HepG2 (cell line): ENCODE data around the gene HAPLN2. TPM values are rescaled to one million over a fixed set of nuclear protein-coding genes. Genes with fewer than 3 reads are reported as not detected.

ENCODE experiments used
- ATF3 ChIP-seq: sonication (generic); formaldehyde crosslinking; IDR thresholded peaks from 2 replicates; pipeline ENCODE4 v1.4.0; 2020; ENCODE audit warnings: missing genetic modification reagents
- CC2D1A ChIP-seq: sonication (generic); formaldehyde crosslinking; IDR thresholded peaks from 2 replicates; pipeline ENCODE4 v1.8.1; 2023; ENCODE audit warnings: mild to moderate bottlenecking, missing genetic modification reagents
- FOSL1 ChIP-seq: sonication (generic); formaldehyde crosslinking; IDR thresholded peaks from 2 replicates; pipeline ENCODE4 v1.9.0; 2021; ENCODE audit warnings: missing genetic modification reagents, borderline replicate concordance
- FOSL2 ChIP-seq: sonication (generic); formaldehyde crosslinking; IDR thresholded peaks from 2 replicates; pipeline ENCODE4 v1.4.0; 2020; ENCODE audit warnings: missing genetic modification reagents
- GFI1 ChIP-seq: sonication (generic); formaldehyde crosslinking; IDR thresholded peaks from 2 replicates; pipeline ENCODE4 v1.5.0; 2020; ENCODE audit warnings: missing genetic modification reagents, mild to moderate bottlenecking, borderline replicate concordance
- GTF2F1 ChIP-seq: fragments of 150-350 bp; IDR thresholded peaks from 2 replicates; pipeline ENCODE4 v1.6.1; 2014; ENCODE audit warnings: low read length
- RARA ChIP-seq: IDR thresholded peaks from 2 replicates; pipeline ENCODE4 v1.6.1; 2016; ENCODE audit warnings: missing genetic modification reagents, missing compliant biosample characterization
- SCMH1 ChIP-seq: sonication (generic); formaldehyde crosslinking; IDR thresholded peaks from 2 replicates; pipeline ENCODE4 v1.9.0; 2021; ENCODE audit warnings: missing genetic modification reagents, mild to moderate bottlenecking, borderline replicate concordance
- SOX6 ChIP-seq, 2 experiments: fragments of 450-650 bp in 1 of 2; sonication (generic) in 1 of 2; formaldehyde crosslinking in 1 of 2; IDR thresholded peaks; 2 replicates each; pipeline versions ENCODE4 v1.4.0 to v1.6.1; 2017 to 2020; ENCODE audit warnings: antibody characterized with exemption in 1 of 2, mild to moderate bottlenecking in 1 of 2, missing genetic modification reagents in 1 of 2
- WIZ ChIP-seq: sonication (generic); formaldehyde crosslinking; IDR thresholded peaks from 2 replicates; pipeline ENCODE4 v1.5.1; 2020; ENCODE audit warnings: mild to moderate bottlenecking, missing genetic modification reagents
- XBP1 ChIP-seq: sonication (generic); formaldehyde crosslinking; IDR thresholded peaks from 2 replicates; pipeline ENCODE4 v1.5.0; 2020; ENCODE audit warnings: missing genetic modification reagents
- ZNF10 ChIP-seq: sonication (generic); formaldehyde crosslinking; IDR thresholded peaks from 2 replicates; pipeline ENCODE4 v1.4.0; 2020; ENCODE audit warnings: mild to moderate bottlenecking, low read depth, missing genetic modification reagents, borderline replicate concordance
- ZNF20 ChIP-seq: sonication (generic); formaldehyde crosslinking; IDR thresholded peaks from 2 replicates; pipeline ENCODE4 v1.4.0; 2020; ENCODE audit warnings: mild to moderate bottlenecking, moderate library complexity, missing genetic modification reagents
- ZNF281 ChIP-seq: sonication (generic); formaldehyde crosslinking; IDR thresholded peaks from 2 replicates; pipeline ENCODE4 v1.4.0; 2020; ENCODE audit warnings: missing genetic modification reagents, borderline replicate concordance
- ZNF598 ChIP-seq: sonication (generic); formaldehyde crosslinking; IDR thresholded peaks from 2 replicates; pipeline ENCODE4 v1.5.1; 2020; ENCODE audit warnings: mild to moderate bottlenecking, missing genetic modification reagents, borderline replicate concordance
- ZNF790 ChIP-seq: sonication (generic); formaldehyde crosslinking; IDR thresholded peaks from 2 replicates; pipeline ENCODE4 v1.8.0; 2022; ENCODE audit warnings: missing genetic modification reagents, mild to moderate bottlenecking, borderline replicate concordance
- ZNF841 ChIP-seq: sonication (generic); formaldehyde crosslinking; IDR thresholded peaks from 2 replicates; pipeline ENCODE4 v1.8.1; 2023; ENCODE audit warnings: missing genetic modification reagents, borderline replicate concordance
- ZNF891 ChIP-seq: sonication (generic); formaldehyde crosslinking; IDR thresholded peaks from 2 replicates; pipeline ENCODE4 v1.5.0; 2020; ENCODE audit warnings: mild to moderate bottlenecking, missing genetic modification reagents
- ZSCAN22 ChIP-seq: sonication (generic); formaldehyde crosslinking; IDR thresholded peaks from 2 replicates; pipeline ENCODE4 v1.4.0; 2020; ENCODE audit warnings: mild to moderate bottlenecking, missing genetic modification reagents
- polyA plus RNA-seq, 8 experiments: library from polyadenylated mRNA; depleted of rRNA in 3 of 8; stranded (reverse) in 7 of 8; unstranded in 1 of 8; fragments of >200 nt; fragmentation: Illumina TruSeq in 4 of 8; extraction: Trizol in 4 of 8; gene quantifications; 2 replicates each; pipeline versions ENCODE4 v1.2.1 to v1.2.3, GENCODE V29; 2011 to 2016; ENCODE audit warnings: low read depth in 4 of 8, missing spikeins in 1 of 8, mixed read lengths in 1 of 8; ENCODE audit not compliant: insufficient read depth in 1 of 8
- total RNA-seq, 5 experiments: library from RNA; depleted of rRNA; stranded (reverse); fragments of >200 nt; fragmentation: Illumina TruSeq; extraction: Trizol; gene quantifications; 2 replicates each; pipeline ENCODE4 v1.2.3, GENCODE V29; 2016; ENCODE audit warnings: low read depth in 1 of 5
- TF ChIP-seq, protein P1 (sequence below): sonication (generic); formaldehyde crosslinking; IDR thresholded peaks from 2 replicates; pipeline ENCODE4 v1.8.0; 2022; ENCODE audit warnings: low read depth, missing genetic modification reagents
- TF ChIP-seq, protein P2 (sequence below): sonication (generic); formaldehyde crosslinking; IDR thresholded peaks from 2 replicates; pipeline ENCODE4 v1.4.0; 2020; ENCODE audit warnings: missing genetic modification reagents

HAPLN2 gene
- total and polyA plus RNA-seq, 2 of the 13 experiments (the other 11 are each of a cell fraction or from before 2014, with no cell fraction given) = not detected

GRCh38 chr1:156673387-156674121 is 54.3 kb downstream of the HAPLN2 start (continued):
- TF ChIP-seq ZNF20 (CRISPR knock-in tag) (no peak), SCMH1 (CRISPR knock-in tag) (no peak), GTF2F1 (no peak), ATF3 (0 out of 2 replicates have a peak, but pooled peaks have one; percentile 59), SOX6 (IDR thresholded peaks at IDR 0.05) (no peak), SOX6 (CRISPR knock-in tag; IDR thresholded peaks at IDR 0.05) (peak; percentile 76), XBP1 (no peak), FOSL1 (CRISPR knock-in tag) (no peak), ZNF598 (CRISPR knock-in tag) (no peak), CC2D1A (CRISPR knock-in tag) (no peak), FOSL2 (CRISPR knock-in tag) (peak; percentile 24; the same call in 1 of the 2 replicates), ZNF841 (no peak), ZNF891 (CRISPR knock-in tag) (no peak), ZNF10 (CRISPR knock-in tag) (no peak), ZSCAN22 (CRISPR knock-in tag) (no peak), ZNF790 (CRISPR knock-in tag) (no peak), WIZ (no peak), ZNF281 (no peak), RARA (CRISPR knock-in tag) (no peak), GFI1 (CRISPR knock-in tag) (no peak)
- TF ChIP-seq, protein P1, sequence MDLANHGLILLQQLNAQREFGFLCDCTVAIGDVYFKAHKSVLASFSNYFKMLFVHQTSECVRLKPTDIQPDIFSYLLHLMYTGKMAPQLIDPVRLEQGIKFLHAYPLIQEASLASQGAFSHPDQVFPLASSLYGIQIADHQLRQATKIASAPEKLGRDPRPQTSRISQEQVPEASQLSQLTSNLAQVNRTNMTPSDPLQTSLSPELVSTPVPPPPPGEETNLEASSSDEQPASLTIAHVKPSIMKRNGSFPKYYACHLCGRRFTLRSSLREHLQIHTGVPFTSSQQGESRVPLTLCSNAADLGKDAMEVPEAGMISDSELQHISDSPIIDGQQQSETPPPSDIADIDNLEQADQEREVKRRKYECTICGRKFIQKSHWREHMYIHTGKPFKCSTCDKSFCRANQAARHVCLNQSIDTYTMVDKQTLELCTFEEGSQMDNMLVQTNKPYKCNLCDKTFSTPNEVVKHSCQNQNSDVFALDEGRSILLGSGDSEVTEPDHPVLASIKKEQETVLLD (CRISPR knock-in tag) = no peak
- TF ChIP-seq, protein P2, sequence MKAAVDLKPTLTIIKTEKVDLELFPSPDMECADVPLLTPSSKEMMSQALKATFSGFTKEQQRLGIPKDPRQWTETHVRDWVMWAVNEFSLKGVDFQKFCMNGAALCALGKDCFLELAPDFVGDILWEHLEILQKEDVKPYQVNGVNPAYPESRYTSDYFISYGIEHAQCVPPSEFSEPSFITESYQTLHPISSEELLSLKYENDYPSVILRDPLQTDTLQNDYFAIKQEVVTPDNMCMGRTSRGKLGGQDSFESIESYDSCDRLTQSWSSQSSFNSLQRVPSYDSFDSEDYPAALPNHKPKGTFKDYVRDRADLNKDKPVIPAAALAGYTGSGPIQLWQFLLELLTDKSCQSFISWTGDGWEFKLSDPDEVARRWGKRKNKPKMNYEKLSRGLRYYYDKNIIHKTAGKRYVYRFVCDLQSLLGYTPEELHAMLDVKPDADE (CRISPR knock-in tag) = no peak
